Measurements from ENCODE around the gene ERCC6L2. TPM values are rescaled to one million over a fixed set of nuclear protein-coding genes. Genes with fewer than 3 reads are reported as not detected.

ERCC6L2 gene
- total and polyA plus RNA-seq, 8 donors = 2.4 to 21.4 (median 15.6) TPM

- no peak for ATAC-seq
- FAIRE-seq = no peak
- 73 to 92% methylated on average over 1 of the region's 1 CpG for WGBS, 2 donors
These were observed 113.8 kb downstream of the ERCC6L2 start for GRCh38 chr9:95989297-95989696.

DNA sequence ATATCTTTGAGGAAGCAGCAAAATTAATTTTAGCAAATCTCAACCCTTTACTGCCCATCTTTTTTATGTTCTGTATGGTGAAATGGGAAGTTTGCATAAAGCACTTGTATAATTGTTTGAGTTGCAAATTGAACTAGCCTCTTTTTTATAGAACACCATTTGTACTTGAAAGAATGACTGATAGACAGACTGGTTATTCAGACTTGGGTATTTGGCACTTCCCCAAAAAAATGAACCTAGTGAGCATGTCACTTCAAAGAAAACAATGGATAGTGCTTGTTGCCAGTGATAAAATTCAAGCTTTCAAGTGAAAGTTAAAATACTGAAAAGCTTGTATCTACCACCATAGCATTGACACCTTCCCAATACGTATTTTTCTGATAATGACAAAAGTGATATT, 115.8 kb downstream of the ERCC6L2 start:
- TF ChIP-seq CTCF (IDR thresholded peaks at IDR 0.05) = no peak
- Histone ChIP-seq H3K4me1 (no peaks in the 10 kb centered on the region), H3K36me3 (no peaks in the 10 kb centered on the region), H3K4me3 (no peak overlapping the region), H3K27ac (no peak overlapping the region), H3K27me3 (no peaks in the 10 kb centered on the region), H3K9me3 (no peaks in the 10 kb centered on the region)
- ATAC-seq = no peak
- intact Hi-C loops (cut with DNase I) = no loop called here
- FAIRE-seq = no peak
- WGBS, 2 donors = 91 to 99% methylated on average over 1 of the region's 1 CpG
- no peak for DNase-seq

More at GRCh38 chr9:95989297-95989696, 113.8 kb downstream of the ERCC6L2 start:
- H3K4me1 ChIP-seq = no peaks in the 10 kb centered on the region
- no peaks in the 10 kb centered on the region for H3K36me3 ChIP-seq
- intact Hi-C loops (cut with DNase I) = no loop called here
- TF ChIP-seq CTCF (IDR thresholded peaks at IDR 0.05) = no peak
- no peaks in the 10 kb centered on the region for H3K9me3 ChIP-seq
- H3K4me3 ChIP-seq = no peak overlapping the region
- no peak for DNase-seq
- H3K27me3 ChIP-seq = no peaks in the 10 kb centered on the region
- H3K27ac ChIP-seq = no peak overlapping the region

DNA sequence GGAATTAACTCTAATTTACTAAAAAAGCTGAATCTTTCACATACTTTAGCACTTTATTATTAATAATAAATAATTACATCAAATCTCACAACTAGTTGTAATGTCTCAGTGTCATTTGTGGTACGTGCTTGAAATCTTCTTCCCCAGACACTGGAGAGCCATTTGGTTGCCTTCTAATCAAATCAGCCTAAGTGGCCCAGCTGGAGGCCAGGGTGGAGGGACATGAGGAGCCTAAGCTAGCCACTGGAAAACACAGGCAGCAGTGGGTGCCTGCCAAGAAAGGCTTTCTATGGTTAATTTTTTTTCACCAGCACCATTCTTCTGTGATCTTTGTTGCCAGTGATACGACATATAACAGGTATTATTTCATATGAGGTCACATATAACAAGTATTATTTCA, 117.0 kb downstream of the ERCC6L2 start:
- intact Hi-C loops (cut with DNase I) = no loop called here
- no peak for FAIRE-seq

DNA sequence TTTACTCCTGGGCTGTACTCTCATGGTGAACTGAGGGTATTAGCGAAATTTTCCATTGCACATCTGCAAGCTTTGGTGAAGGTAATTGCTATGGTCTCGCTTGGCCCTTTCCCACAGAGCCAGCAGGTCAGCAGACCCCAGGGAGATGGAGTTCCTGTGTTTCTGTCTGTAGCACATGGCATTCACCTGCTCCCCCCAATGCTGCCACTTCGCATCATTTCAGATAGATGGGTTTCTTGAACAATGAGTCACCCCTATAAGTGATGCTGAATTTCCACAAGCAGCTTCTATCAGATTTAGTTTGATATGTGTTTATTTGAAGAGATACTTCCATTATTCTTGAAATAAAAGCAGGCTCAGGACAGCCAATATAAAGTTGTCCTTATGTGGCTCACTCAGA, 117.8 kb downstream of the ERCC6L2 start:
- DNase-seq (no peak), FAIRE-seq (no peak), ATAC-seq (no peak)
- no peaks in the 10 kb centered on the region for H3K36me3 ChIP-seq
- H3K27ac ChIP-seq = no peak overlapping the region
- no peak for TF ChIP-seq CTCF (IDR thresholded peaks at IDR 0.05)
- H3K4me3 ChIP-seq = no peak overlapping the region
- WGBS, 2 donors = 97 to 99% methylated on average over 3 of the region's 3 CpGs
- H3K27me3 ChIP-seq = no peaks in the 10 kb centered on the region
- no peaks in the 10 kb centered on the region for H3K9me3 ChIP-seq
- H3K4me1 ChIP-seq = no peaks in the 10 kb centered on the region
- intact Hi-C loops (cut with DNase I) = no loop called here

More for the DNA sequence above, 117.0 kb downstream of the ERCC6L2 start:
- TF ChIP-seq CTCF (IDR thresholded peaks at IDR 0.05) = no peak
- H3K27me3 ChIP-seq = no peaks in the 10 kb centered on the region
- no peaks in the 10 kb centered on the region for H3K9me3 ChIP-seq
- no peak overlapping the region for H3K27ac ChIP-seq
- H3K4me3 ChIP-seq = no peak overlapping the region
- no peak for ATAC-seq
- H3K36me3 ChIP-seq = no peaks in the 10 kb centered on the region
- H3K4me1 ChIP-seq = no peaks in the 10 kb centered on the region
- no peak for DNase-seq
- 97% methylated on average over 2 of the region's 2 CpGs for WGBS, 2 donors

DNA sequence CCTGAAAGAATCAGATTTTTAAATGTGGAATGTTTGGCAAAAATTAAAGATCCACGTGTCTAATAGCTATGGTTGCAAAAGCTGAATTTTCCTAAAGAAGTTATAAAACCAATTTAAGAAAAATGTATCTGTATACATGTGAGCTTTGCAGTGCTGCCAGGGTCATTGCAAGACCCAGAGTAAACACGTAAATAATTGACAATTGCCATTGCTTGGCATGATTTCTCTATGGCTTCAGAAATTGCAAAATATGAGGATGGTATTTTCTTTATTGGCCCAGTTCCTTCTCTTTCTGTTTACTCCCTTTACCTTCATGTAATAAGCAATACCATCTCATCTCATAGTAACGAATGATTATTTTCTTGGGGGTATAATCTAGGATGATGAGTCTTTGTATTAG, 123.9 kb downstream of the ERCC6L2 start:
- no peak overlapping the region for H3K27ac ChIP-seq
- no peaks in the 10 kb centered on the region for H3K27me3 ChIP-seq
- no peaks in the 10 kb centered on the region for H3K4me1 ChIP-seq
- no peak for FAIRE-seq
- WGBS, 2 donors = 94 to 96% methylated on average over 3 of the region's 3 CpGs
- H3K9me3 ChIP-seq = no peaks in the 10 kb centered on the region
- TF ChIP-seq CTCF (IDR thresholded peaks at IDR 0.05) = no peak
- no peak for DNase-seq
- no peaks in the 10 kb centered on the region for H3K36me3 ChIP-seq
- intact Hi-C loops (cut with DNase I) = no loop called here
- no peak overlapping the region for H3K4me3 ChIP-seq
- ATAC-seq = no peak
